Measurements from ENCODE around the gene IQSEC3.

The IQSEC3 gene

DNA sequence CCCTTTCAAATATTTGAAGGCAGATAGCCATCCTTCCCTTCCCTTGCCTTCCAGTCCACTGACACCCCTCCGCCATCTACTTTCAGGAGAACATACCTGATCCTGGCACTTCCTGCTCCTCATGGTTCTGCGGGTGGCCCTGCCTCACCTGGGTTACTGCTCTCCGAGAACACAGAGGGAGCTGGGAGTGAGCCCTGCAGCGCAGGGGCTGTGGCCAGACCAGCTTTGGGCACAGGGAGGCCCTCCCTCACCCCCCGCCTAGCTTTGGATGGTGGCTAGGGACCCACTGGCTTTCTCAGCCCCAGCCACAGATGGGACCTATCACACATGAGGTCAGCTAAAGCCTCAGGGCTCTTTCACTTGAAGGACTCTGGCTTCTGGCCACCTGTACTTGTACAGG lies 12.4 kb downstream of the IQSEC3 start:
- DNase-seq (ENCODE audit: low read depth), result no peak
- H3K4me3 ChIP-seq (ENCODE audit: low read length), result no peak overlapping the region
- TF ChIP-seq CTCF (conservative IDR thresholded peaks at IDR 0.05; ENCODE audit: low read depth, low read length), result no peak

- no peak overlapping the region for H3K4me3 ChIP-seq (ENCODE audit: low read length)
Observed at GRCh38 chr12:80681-81190, 14.2 kb downstream of the IQSEC3 start.

DNA sequence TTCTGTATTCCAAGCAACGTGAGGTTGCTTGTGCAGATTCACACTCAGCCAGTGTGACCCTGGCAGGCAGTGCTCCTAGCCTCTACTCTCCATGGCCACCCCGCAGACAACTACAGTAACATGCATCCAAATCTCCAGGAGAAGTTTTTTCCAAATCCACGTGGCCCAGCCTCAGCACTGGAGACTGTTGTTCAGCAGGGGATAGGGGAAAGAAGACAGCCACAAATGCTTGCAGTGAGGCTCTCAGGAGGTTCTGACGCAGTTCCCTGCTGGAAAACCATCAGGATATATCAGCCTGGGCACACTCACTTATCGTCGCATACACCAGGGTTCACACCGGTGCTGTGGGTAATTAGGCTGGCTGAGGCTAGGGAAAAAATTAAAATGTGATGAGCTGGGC lies 16.2 kb downstream of the IQSEC3 start:
- no peak for TF ChIP-seq CTCF (conservative IDR thresholded peaks at IDR 0.05; ENCODE audit: low read depth, low read length)
- no peak for DNase-seq (ENCODE audit: low read depth)
- H3K4me3 ChIP-seq (ENCODE audit: low read length), result no peak overlapping the region

More at GRCh38 chr12:80681-81190, 14.2 kb downstream of the IQSEC3 start:
- DNase-seq (ENCODE audit: low read depth), result no peak
- no peak for TF ChIP-seq CTCF (conservative IDR thresholded peaks at IDR 0.05; ENCODE audit: low read depth, low read length)

DNA sequence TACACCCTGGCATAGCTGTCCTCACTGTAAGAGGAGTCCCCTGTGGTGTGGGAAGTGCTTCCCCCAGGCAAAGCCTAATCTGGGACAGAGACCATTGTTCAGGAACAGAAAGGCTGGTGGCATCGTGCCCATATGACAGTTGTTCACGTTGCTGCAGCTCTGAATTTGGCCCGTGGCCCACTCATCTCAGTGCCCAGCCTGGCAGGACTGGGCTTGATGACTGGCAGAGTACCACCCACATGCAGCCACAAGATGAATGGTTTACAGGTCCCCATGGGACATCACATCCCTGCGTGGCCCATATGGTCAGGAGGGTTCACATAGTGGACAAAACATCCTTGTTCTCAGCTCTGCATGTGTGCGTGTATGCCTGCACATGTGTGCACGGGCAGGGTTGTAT lies 17.5 kb downstream of the IQSEC3 start:
- TF ChIP-seq CTCF (conservative IDR thresholded peaks at IDR 0.05; ENCODE audit: low read depth, low read length), result no peak
- H3K4me3 ChIP-seq (ENCODE audit: low read length), result no peak overlapping the region
- DNase-seq (ENCODE audit: low read depth), result no peak

DNA sequence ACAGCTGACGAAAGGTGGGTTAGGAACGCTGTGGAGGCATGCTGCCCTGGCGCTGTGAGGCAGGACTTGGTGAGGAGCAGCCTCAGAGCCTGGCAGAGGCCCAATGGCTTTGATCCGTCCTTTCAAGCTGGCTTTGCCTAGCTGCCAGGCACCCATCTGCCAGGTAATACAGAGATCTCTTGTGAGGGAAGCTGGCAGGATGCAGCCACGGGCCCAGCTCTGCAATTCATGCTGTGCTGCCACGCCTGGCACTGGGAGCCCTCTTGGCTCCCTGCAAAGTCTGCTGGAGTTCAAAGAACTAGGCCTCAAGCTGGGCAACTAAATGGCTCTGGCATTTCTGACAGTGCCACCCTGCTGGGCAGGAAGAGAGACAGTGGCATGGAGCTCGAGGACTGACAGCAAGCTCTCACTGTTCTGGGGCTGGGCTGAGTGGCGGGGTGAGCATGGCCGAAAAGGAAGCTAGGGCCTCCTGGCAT lies 18.7 kb downstream of the IQSEC3 start:
- no peak for DNase-seq (ENCODE audit: low read depth)
- H3K4me3 ChIP-seq (ENCODE audit: low read length), result no peak overlapping the region
- TF ChIP-seq CTCF (conservative IDR thresholded peaks at IDR 0.05; ENCODE audit: low read depth, low read length), result no peak

GRCh38 chr12:87315-87714 lies 20.7 kb downstream of the IQSEC3 start:
- DNase-seq (ENCODE audit: low read depth), result no peak
- H3K4me3 ChIP-seq (ENCODE audit: low read length), result no peak overlapping the region
- TF ChIP-seq CTCF (conservative IDR thresholded peaks at IDR 0.05; ENCODE audit: low read depth, low read length), result no peak

DNA sequence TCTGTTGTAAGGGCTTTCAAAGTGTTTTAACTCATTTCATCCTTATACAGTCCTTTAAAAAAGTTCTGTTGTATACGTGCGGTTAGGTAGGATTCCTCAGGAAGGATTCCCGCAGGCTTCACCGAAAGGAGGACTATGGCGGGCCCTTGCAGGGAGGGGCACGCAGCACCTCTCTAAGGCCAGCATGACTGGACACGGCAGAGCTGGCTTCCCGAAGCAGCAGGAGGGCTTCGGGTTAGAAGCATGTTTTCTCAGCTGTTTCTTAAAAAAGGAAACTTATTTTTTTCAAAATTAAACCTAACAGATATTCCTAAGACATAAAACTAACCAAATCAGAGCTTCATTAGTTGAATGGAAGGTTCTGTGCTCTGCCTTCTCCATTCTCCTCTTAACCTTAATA lies 21.3 kb downstream of the IQSEC3 start:
- no peak overlapping the region for H3K4me3 ChIP-seq (ENCODE audit: low read length)
- TF ChIP-seq CTCF (conservative IDR thresholded peaks at IDR 0.05; ENCODE audit: low read depth, low read length), result no peak
- no peak for DNase-seq (ENCODE audit: low read depth)

Measured in retinal pigment epithelial cell (primary cell).